Retinal pigment epithelial cell (primary cell): ENCODE results near the gene CORIN.
"Not testable (repeated sequence)": the region's sequence is repeated elsewhere in the genome, so short reads cannot be mapped to it uniquely, and the experiment has no call there.

ENCODE experiments used
- DNase-seq: peaks from one replicate; pipeline ENCODE4 v3.0.0-alpha.2; 2010; ENCODE audit warnings: low read depth
- H3K4me3 ChIP-seq: 2 replicates; pipeline ENCODE4 v1.5.1; 2011; ENCODE audit warnings: mild to moderate bottlenecking, low read length, control low read depth, moderate library complexity
- TF ChIP-seq, protein P1 (sequence below): conservative IDR thresholded peaks from 2 replicates; pipeline ENCODE4 v1.5.1; 2011; ENCODE audit warnings: low read depth, low read length, control low read depth, inconsistent platforms

Gene CORIN

DNA sequence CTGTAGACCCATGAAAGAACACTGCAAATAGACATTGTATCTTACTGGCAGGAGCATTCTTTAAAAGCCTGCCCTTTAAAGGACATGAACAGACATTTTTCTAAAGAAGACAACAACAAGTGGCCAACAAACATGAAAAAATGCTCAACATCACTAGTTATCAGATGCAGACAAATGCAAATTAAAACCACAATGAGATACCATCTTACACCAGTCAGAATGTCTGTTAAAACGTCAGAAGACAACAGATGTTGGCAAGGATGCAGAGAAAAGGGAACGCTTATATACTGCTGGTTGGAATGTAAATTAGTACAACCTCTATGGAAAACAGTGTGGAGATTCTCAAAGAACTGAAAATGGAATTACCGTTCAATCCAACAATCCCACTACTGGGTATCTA is 275.6 kb downstream of the CORIN start:
- no peak overlapping the region for H3K4me3 ChIP-seq
- no peak for DNase-seq
- TF ChIP-seq, protein P1, sequence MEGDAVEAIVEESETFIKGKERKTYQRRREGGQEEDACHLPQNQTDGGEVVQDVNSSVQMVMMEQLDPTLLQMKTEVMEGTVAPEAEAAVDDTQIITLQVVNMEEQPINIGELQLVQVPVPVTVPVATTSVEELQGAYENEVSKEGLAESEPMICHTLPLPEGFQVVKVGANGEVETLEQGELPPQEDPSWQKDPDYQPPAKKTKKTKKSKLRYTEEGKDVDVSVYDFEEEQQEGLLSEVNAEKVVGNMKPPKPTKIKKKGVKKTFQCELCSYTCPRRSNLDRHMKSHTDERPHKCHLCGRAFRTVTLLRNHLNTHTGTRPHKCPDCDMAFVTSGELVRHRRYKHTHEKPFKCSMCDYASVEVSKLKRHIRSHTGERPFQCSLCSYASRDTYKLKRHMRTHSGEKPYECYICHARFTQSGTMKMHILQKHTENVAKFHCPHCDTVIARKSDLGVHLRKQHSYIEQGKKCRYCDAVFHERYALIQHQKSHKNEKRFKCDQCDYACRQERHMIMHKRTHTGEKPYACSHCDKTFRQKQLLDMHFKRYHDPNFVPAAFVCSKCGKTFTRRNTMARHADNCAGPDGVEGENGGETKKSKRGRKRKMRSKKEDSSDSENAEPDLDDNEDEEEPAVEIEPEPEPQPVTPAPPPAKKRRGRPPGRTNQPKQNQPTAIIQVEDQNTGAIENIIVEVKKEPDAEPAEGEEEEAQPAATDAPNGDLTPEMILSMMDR: no peak

DNA sequence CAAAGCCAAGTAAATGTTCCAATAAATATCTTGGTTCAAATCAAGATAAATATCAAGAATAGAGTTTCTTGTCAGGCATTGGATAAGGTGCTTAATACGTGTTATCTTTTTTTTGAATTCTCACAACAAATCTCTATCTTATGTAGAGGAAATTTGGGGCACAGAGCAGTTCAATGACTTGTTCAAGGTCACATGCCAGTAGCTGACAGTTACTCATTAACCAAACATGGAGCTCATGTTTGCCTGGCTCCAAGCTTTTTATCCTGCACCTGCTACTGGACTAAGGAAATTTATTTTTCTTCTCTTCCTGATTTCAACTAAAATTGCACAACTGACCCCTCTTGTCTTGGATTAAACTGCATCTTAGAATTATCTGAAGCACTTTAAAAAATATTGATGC is 276.5 kb downstream of the CORIN start:
- TF ChIP-seq, protein P1: no peak
- no peak for DNase-seq
- no peak overlapping the region for H3K4me3 ChIP-seq

DNA sequence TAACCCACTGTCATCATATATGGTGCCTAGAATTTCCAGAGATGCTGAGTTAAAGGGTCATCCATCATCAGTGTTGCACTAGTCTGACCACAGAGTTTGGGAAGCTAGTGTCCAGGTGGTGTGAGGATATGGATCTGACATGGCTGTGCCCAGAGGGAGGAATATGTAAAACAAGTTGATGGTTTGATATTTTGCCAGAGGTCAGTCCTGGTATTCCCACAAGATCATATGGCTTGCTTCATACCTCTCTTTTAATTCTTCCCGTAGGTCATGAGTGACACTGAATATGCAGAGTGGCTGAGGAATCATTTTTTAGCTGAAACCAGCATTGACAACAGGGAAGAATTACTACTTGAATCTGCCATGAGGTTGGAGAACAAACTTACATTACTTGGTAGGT is 277.2 kb downstream of the CORIN start:
- TF ChIP-seq, protein P1: no peak
- DNase-seq: no peak

DNA sequence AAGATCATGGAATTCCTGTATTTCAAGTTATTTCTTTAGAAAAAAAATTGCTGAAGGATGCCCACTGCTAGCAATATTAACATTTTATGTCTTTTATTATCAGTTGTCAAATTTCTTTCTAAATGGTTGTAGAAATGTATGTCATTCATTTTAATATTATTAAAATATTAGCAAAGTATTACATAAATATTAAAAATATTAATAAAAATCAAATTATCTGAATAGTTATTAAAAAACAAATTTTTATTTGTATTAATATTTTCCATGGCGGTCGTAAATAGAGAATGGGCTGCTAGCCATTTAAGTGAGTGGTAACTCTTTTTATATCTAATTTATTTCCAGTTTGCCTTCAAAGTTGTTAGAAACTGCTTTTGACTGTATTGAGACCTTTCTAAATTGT is 280.6 kb downstream of the CORIN start:
- TF ChIP-seq, protein P1: no peak
- DNase-seq: no peak
- no peak overlapping the region for H3K4me3 ChIP-seq

More for the DNA sequence above, 277.2 kb downstream of the CORIN start:
- no peak overlapping the region for H3K4me3 ChIP-seq

DNA sequence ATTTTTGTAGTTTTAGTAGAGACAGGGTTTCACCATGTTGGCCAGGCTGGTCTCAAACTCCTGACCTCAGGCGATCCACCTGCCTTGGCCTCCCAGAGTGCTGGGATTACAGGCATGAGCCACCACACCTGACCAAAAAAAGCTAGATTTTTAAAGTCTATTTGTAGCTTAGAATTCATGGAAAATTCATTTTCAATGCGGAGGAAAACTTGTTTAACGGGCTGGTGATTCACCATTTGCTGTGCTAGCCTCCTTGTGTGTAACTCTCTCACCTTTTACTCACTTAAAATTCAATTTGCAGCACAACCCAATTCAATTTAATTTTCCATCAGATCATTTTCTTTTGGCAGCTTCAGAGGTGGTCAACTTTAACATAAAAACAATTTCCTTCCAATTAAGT is 281.9 kb downstream of the CORIN start:
- DNase-seq, H3K4me3 ChIP-seq: not testable (repeated sequence)

DNA sequence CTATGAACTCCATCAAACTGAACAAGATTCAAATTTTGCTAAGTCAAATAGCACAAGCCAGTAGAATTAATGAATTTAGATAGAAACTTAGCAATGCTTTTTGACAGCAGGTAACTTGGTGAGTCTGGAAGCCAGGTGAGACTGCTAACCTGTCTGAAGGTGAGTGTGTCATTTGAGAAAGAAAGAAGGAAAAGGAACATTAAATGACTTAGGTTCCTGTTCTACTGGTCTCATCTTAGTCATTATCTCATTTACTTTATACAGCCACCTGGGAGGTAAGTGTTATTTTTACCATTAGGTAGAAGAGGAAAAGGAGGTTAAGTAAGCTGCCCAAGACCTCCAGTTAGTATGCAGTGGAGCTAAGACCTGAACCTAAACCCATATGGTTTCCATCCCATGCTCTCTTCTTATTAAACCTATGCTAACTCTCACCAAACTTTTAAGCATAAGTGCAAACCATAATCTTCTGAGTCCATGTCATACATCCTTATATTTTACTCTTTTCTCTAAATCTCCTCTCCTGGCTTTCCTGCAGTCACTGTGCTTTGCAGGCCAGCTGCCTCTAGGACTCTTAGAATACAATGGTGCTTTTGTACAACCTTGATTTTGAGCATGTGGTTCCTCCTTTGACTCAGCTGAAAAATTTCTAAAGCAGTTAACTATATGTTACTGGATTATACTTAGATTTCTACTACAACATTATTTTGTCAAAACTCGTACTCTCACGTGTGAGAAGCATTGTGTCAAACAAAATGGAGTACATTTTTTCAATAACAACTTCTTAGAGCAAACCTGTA is 284.3 kb downstream of the CORIN start:
- no peak overlapping the region for H3K4me3 ChIP-seq
- DNase-seq: peak; percentile 46

DNA sequence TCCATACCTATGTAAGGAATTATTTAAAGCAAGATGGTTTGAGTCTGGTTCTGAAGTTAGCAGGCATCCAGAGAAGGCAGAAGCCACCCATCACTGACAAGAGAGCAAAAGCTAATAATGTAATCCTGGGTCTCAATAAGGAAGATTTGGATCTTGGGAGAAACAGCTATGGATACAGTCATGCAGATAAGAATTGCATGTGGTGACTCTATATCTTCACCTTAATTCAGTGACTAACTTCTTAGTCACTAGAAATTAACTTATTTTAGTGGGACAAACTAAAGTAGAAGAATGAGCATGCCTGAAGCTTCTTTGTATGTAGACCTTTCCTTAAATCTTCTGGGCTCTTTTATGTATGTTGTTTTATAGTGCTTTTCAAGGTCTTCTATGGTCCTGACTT is 286.2 kb downstream of the CORIN start:
- TF ChIP-seq, protein P1: no peak
- H3K4me3 ChIP-seq: no peak overlapping the region
- no peak for DNase-seq

More for the DNA sequence above, 284.3 kb downstream of the CORIN start:
- TF ChIP-seq, protein P1: no peak
